T-helper 2 cell (primary cell): ENCODE results near the gene EXOSC5.

Experiments
- DNase-seq, 5 experiments: peaks; one replicate each; pipeline versions ENCODE4 v3.0.0 to v3.0.0-alpha.2; 2012 to 2022

EXOSC5 gene

DNA sequence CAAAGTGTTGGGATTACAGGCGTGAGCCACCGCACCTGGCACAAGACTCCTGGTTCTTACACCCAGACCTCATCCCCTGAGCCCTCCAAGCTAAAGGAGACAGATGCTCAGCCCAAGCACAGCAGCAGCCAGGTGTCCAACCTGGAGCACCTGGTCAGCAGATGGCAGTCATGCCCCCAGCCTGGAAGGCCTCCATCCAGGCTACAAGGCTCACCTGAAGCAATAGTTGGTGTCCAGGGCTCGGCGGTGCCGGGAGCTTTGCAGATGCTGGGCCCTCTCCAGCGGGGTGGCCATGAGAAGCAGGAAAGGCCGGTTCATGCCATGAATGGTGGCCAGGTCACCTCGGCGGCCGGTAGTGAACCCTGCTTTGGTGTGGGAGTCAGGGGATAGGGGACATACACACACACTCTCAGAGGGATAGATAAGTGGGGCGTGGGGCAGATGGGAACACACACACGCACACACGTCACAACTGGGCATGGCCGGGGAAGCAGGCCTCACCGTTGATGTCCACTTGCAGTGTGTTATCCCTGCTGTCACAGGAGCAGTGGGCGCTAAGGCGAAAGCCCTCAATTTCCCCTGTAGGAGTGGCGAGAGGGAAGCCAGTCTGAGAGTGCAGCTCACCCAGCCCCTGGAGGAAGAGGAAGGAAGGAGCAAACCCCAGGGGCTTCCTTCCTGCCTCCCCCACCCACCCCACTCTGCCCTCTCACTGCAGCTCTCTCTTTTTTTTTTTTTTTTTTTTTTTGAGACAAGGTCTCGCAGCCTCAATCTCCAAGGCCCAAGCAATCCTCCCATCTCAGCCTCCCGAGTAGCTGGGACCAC is 55.3 kb downstream of the EXOSC5 start:
- peak in 2 of 5 experiments; percentile 25 to 52 for DNase-seq

GRCh38 chr19:41339936-41340335 is 57.2 kb downstream of the EXOSC5 start:
- no peak for DNase-seq
